Measurements from ENCODE around the gene DDO. TPM values are rescaled to one million over a fixed set of nuclear protein-coding genes. Genes with fewer than 3 reads are reported as not detected.

DDO gene
- total RNA-seq, 4 donors from 2014 or later, result 3.3 to 9.8 (median 4.0) TPM

DNA sequence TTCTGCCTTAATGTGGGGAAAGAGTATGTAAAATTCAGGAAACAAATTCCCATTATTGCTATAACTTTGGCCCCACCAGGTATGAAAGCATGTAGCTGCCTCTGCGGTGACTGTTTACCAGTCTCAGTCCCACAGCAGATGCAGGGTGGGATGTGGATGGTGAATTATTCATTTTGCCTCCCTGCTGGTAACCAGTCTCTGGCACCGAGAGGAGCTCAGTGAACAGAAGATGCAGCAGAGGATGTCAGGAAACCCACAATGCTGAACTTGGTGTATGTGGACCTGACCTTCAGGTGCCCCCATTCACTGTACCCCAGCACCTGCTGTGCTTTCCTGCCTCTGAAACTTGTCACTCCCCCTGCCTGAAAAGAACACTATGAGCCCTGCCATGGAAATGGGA, 48.4 kb downstream of the DDO start:
- no peak overlapping the region for H3K27ac ChIP-seq
- DNase-seq, result no peak
- TF ChIP-seq CTCF (IDR thresholded peaks at IDR 0.05), result no peak
- TF ChIP-seq POLR2A (IDR thresholded peaks at IDR 0.05), result no peak
- no peak overlapping the region for H3K4me3 ChIP-seq
- no peaks in the 10 kb centered on the region for H3K4me1 ChIP-seq
- no peaks in the 10 kb centered on the region for H3K9me3 ChIP-seq
- peaks cover 0 to 2% of the 10 kb centered on the region in 2 donors for H3K27me3 ChIP-seq
- no peaks in the 10 kb centered on the region for H3K36me3 ChIP-seq

DNA sequence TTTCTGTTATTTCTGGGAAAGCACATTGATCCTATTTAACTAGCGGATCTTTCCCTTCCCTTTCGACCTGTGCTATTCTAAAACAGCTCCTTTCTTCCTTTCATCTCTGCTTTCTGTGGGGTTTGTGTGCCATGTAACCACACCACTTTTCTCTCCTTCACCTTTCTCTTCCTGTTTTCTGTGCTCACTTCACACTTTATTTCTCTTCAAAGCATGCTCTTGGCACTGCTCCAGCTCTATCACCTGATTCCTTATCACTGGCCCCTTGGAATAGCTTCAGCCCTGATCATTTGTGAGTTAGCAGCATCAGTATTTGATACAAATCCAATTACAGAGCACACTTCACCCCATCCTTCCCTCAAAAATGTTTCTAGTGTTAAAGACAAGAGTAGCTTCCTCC, 49.1 kb downstream of the DDO start:
- Histone ChIP-seq H3K9me3 (no peaks in the 10 kb centered on the region), H3K4me3 (no peak overlapping the region), H3K27me3 (peaks cover 0 to 4% of the 10 kb centered on the region in 2 donors), H3K4me1 (no peaks in the 10 kb centered on the region), H3K36me3 (no peaks in the 10 kb centered on the region), H3K27ac (no peak overlapping the region)
- no peak for TF ChIP-seq CTCF (IDR thresholded peaks at IDR 0.05)
- no peak for TF ChIP-seq POLR2A (IDR thresholded peaks at IDR 0.05)
- no peak for DNase-seq

DNA sequence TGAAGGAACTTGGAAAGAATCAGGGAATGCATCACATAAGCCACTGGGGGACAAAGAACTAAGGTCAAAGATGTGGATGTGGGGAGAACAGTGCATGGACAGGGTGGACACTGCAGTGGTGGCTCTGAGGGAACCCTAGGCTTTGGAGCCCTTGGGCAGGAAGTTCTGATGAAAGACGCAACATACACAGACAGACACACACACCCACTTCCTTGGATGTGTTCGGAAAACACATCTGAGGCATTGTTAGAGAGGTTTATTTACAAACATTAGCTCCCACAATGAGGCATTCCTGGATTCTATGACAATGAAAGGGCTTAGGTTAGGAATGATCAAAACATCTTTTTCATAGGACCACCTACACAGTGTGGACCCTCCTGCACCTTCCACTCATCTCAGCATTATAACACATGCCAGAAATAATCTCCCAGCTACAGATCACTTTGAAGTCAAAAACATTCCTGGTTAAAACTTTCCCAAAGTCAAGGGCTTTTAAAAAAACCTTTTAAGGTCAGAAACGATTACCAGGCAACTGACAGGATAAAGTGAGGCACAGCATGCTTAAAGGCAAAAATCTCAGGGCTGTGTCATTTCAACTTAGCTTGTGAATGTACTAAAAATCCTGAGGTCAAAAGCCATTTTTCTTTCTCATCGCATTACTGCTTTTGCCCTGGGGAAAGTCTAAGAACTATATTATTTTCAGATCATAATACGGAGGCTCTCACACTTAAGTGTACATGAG, 50.8 kb downstream of the DDO start:
- Histone ChIP-seq H3K4me3 (no peak overlapping the region), H3K9me3 (no peaks in the 10 kb centered on the region), H3K27ac (peak overlapping the region in 1 of 4 donors; percentile 14), H3K4me1 (no peaks in the 10 kb centered on the region), H3K27me3 (peaks cover 0 to 4% of the 10 kb centered on the region in 2 donors), H3K36me3 (no peaks in the 10 kb centered on the region)
- TF ChIP-seq CTCF (IDR thresholded peaks at IDR 0.05), result no peak
- TF ChIP-seq POLR2A (IDR thresholded peaks at IDR 0.05), result no peak
- no peak for DNase-seq

DNA sequence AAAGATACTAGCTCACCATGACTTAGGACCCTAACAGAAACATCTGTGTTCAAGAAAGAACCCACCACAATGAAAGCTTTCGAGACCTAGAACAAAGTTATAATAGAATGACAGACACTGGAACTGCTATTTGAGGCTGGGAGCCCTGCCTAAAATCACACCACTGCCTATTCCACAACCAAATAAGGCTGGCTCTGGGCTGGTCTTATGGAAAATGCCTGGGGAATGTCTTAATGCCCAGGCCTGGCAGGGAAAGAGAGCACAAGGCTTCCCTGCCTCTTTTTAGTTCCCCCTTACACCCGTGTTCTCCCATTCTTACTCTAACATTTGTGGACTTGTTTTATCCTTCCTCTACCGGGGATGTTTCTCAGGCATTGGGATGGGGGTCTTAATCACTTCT, 51.6 kb downstream of the DDO start:
- TF ChIP-seq POLR2A (IDR thresholded peaks at IDR 0.05) (no peak), CTCF (IDR thresholded peaks at IDR 0.05) (no peak)
- no peak for DNase-seq
- Histone ChIP-seq H3K9me3 (no peaks in the 10 kb centered on the region), H3K4me1 (peaks cover 0 to under 1% (median 0%) of the 10 kb centered on the region in 4 donors), H3K27me3 (peaks cover 0 to 4% of the 10 kb centered on the region in 2 donors), H3K36me3 (no peaks in the 10 kb centered on the region), H3K4me3 (no peak overlapping the region), H3K27ac (peak overlapping the region in 1 of 4 donors; percentile 14)

DNA sequence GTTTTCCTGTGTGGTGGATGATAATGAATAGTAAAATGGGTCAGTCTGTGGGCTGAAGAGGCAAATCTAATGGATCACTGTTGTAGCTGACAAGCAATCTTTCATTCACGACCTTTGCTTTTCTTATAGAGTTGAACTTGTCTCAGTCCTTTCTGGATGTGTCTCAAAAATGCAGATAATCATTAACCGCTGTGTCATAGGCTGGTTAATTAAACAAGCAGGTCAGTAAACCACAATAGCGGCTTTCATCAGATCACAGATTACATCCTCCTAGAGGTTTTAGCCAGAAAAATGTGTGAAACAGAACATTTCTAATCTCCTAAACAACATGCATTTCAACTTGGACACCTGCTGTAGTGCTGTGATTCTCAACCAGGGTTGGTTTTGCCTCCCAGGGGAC, 54.7 kb downstream of the DDO start:
- no peaks in the 10 kb centered on the region for H3K9me3 ChIP-seq
- DNase-seq, result no peak
- H3K4me1 ChIP-seq, result peaks cover 0 to 7% (median 0%) of the 10 kb centered on the region in 4 donors
- no peak overlapping the region for H3K27ac ChIP-seq
- no peak overlapping the region for H3K4me3 ChIP-seq
- peaks cover 0 to 4% of the 10 kb centered on the region in 2 donors for H3K27me3 ChIP-seq
- H3K36me3 ChIP-seq, result no peaks in the 10 kb centered on the region
- TF ChIP-seq CTCF (IDR thresholded peaks at IDR 0.05) (no peak), POLR2A (IDR thresholded peaks at IDR 0.05) (no peak)
